Measurements from ENCODE around the gene CLDN5.

GRCh38 chr22:19478045-19478900 is 45.9 kb downstream of the CLDN5 start:
- TF ChIP-seq CTCF (IDR thresholded peaks at IDR 0.05) (no peak), EZH2 (IDR thresholded peaks at IDR 0.05; ENCODE audit: borderline replicate concordance, insufficient read depth, low read depth, low read length, poor library complexity, severe bottlenecking) (no peak)
